Karpas-422 (cell line): ENCODE results near the gene ACSF3. TPM values are rescaled to one million over a fixed set of nuclear protein-coding genes. Genes with fewer than 3 reads are reported as not detected.

Experiments
- DNase-seq: peaks from one replicate; pipeline ENCODE4 v3.0.0-alpha.2; 2015
- H2AFZ ChIP-seq: fragments of 200-600 bp; sonication (generic); 2 replicates; pipeline ENCODE4 v1.6.1; 2014; ENCODE audit warnings: antibody characterized with exemption, low read length, mixed read lengths
- H3K27ac ChIP-seq: fragments of 200-600 bp; sonication (generic); 2 replicates; pipeline ENCODE4 v1.5.1; 2014; ENCODE audit warnings: mild to moderate bottlenecking, low read length, moderate library complexity
- H3K27me3 ChIP-seq: fragments of 200-600 bp; sonication (generic); 2 replicates; pipeline ENCODE4 v1.6.1; 2014; ENCODE audit warnings: low read length, mixed read lengths
- H3K36me3 ChIP-seq: fragments of 200-600 bp; sonication (generic); 2 replicates; pipeline ENCODE4 v1.6.1; 2014; ENCODE audit warnings: low read length, mixed read lengths; ENCODE audit not compliant: insufficient read depth
- H3K4me1 ChIP-seq: fragments of 200-600 bp; sonication (generic); 2 replicates; pipeline ENCODE4 v1.6.1; 2014; ENCODE audit warnings: mild to moderate bottlenecking, low read length, mixed read lengths
- H3K4me2 ChIP-seq: fragments of 200-600 bp; sonication (generic); 2 replicates; pipeline ENCODE4 v1.6.1; 2014; ENCODE audit warnings: low read length, low read depth, mild to moderate bottlenecking; ENCODE audit not compliant: poor library complexity, severe bottlenecking
- H3K4me3 ChIP-seq: fragments of 200-600 bp; sonication (generic); 2 replicates; pipeline ENCODE4 v1.5.1; 2014; ENCODE audit warnings: mild to moderate bottlenecking, antibody characterized with exemption, low read length, mixed read lengths
- H3K79me2 ChIP-seq: fragments of 200-600 bp; sonication (generic); 2 replicates; pipeline ENCODE4 v1.6.1; 2014; ENCODE audit warnings: mild to moderate bottlenecking, low read length, mixed read lengths
- H3K9ac ChIP-seq: fragments of 200-600 bp; sonication (generic); 2 replicates; pipeline ENCODE4 v1.6.0; 2014; ENCODE audit warnings: low read length
- H3K9me2 ChIP-seq: fragments of 200-600 bp; sonication (generic), shearing (Covaris generic); replicated peaks from 2 replicates; pipeline ENCODE4 v1.6.0; 2014; ENCODE audit warnings: mild to moderate bottlenecking, low read length, moderate library complexity; ENCODE audit not compliant: insufficient read depth
- H3K9me3 ChIP-seq: fragments of 300-700, 200-600 bp; sonication (generic); 2 replicates; pipeline ENCODE4 v1.6.1; 2014; ENCODE audit warnings: low read length, mixed read lengths
- H4K20me1 ChIP-seq: fragments of 200-600 bp; sonication (generic); 2 replicates; pipeline ENCODE4 v1.6.1; 2014; ENCODE audit warnings: mild to moderate bottlenecking, antibody characterized with exemption, low read length, low read depth; ENCODE audit not compliant: insufficient read depth
- total RNA-seq: library from RNA; depleted of rRNA; stranded (reverse); fragments of >200 nt; shearing (Covaris generic); gene quantifications from 2 replicates; pipeline ENCODE4 v1.2.3, GENCODE V29; 2014; ENCODE audit warnings: low replicate concordance

ACSF3 gene
- total RNA-seq, 1 experiment from 2014 or later: 30.4 TPM

DNA sequence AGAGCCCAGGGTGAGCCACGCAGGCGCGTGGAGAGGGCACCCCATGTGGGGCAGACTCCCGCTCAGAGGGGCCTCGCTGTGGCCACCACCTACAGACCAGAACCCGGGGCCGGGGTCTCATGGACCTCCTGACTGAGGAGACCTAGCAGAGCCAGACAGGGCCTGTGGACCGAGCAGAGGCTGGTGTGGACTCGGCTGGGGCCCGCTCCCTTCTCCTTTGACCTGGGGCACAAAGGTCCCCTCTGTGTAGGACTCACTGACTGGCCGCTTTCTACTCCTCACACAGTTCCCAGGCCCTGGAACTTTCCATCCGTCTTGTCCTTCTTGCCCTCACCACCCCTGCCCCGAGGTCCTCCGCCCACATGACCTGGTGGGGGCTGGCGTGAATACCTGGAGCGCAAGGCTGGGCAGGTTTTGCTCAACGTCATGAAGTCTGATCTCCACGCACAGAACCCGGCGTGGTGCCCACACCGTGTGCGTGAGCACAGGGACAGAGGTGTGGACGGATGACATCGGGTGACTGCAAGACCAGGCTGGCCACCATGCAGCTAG is 44.7 kb upstream of the ACSF3 start:
- no peaks in the 10 kb centered on the region for H3K9me3 ChIP-seq
- H3K79me2 ChIP-seq: no peaks in the 10 kb centered on the region
- no peak overlapping the region for H3K4me2 ChIP-seq
- no peak overlapping the region for H3K9ac ChIP-seq
- no peaks in the 10 kb centered on the region; the same call in 1 of the 2 replicates for H4K20me1 ChIP-seq
- no peaks in the 10 kb centered on the region for H3K27me3 ChIP-seq
- no peak for DNase-seq
- H3K36me3 ChIP-seq: no peaks in the 10 kb centered on the region
- H3K4me3 ChIP-seq: no peak overlapping the region
- H3K27ac ChIP-seq: no peak overlapping the region
- no peaks in the 10 kb centered on the region for H3K9me2 ChIP-seq
- no peaks in the 10 kb centered on the region for H3K4me1 ChIP-seq
- H2AFZ ChIP-seq: no peak overlapping the region

GRCh38 chr16:89049484-89050118 is 44.1 kb upstream of the ACSF3 start:
- H3K9ac ChIP-seq: no peak overlapping the region
- no peak overlapping the region for H2AFZ ChIP-seq
- H3K79me2 ChIP-seq: no peaks in the 10 kb centered on the region
- no peaks in the 10 kb centered on the region for H3K9me2 ChIP-seq
- no peak overlapping the region for H3K4me3 ChIP-seq
- no peaks in the 10 kb centered on the region for H3K4me1 ChIP-seq
- no peak for DNase-seq
- no peaks in the 10 kb centered on the region for H3K36me3 ChIP-seq
- H3K27me3 ChIP-seq: no peaks in the 10 kb centered on the region
- H3K4me2 ChIP-seq: no peak overlapping the region
- H4K20me1 ChIP-seq: no peaks in the 10 kb centered on the region; the same call in 1 of the 2 replicates
- no peaks in the 10 kb centered on the region for H3K9me3 ChIP-seq
- H3K27ac ChIP-seq: no peak overlapping the region

- H3K4me3 ChIP-seq: no peak overlapping the region
- no peaks in the 10 kb centered on the region for H3K79me2 ChIP-seq
- no peak for DNase-seq
- H2AFZ ChIP-seq: no peak overlapping the region
- H3K27ac ChIP-seq: no peak overlapping the region
- H3K4me1 ChIP-seq: no peaks in the 10 kb centered on the region
- no peaks in the 10 kb centered on the region for H3K36me3 ChIP-seq
- H3K9me3 ChIP-seq: no peaks in the 10 kb centered on the region
- no peak overlapping the region for H3K4me2 ChIP-seq
- H3K9me2 ChIP-seq: no peaks in the 10 kb centered on the region
- H3K9ac ChIP-seq: no peak overlapping the region
- H3K27me3 ChIP-seq: no peaks in the 10 kb centered on the region
- H4K20me1 ChIP-seq: peaks cover 2% of the 10 kb centered on the region; the same call in 1 of the 2 replicates
Observed at GRCh38 chr16:89050119-89050867, 43.4 kb upstream of the ACSF3 start.

GRCh38 chr16:89050868-89051311 is 42.8 kb upstream of the ACSF3 start:
- no peak overlapping the region for H3K9ac ChIP-seq
- H4K20me1 ChIP-seq: peaks cover 2% of the 10 kb centered on the region; the same call in 1 of the 2 replicates
- no peak overlapping the region for H3K27ac ChIP-seq
- H3K4me2 ChIP-seq: no peak overlapping the region
- DNase-seq: no peak
- no peak overlapping the region for H3K4me3 ChIP-seq
- no peaks in the 10 kb centered on the region for H3K79me2 ChIP-seq
- H3K4me1 ChIP-seq: no peaks in the 10 kb centered on the region
- H2AFZ ChIP-seq: no peak overlapping the region
- H3K36me3 ChIP-seq: no peaks in the 10 kb centered on the region
- H3K9me2 ChIP-seq: no peaks in the 10 kb centered on the region
- no peaks in the 10 kb centered on the region for H3K27me3 ChIP-seq
- no peaks in the 10 kb centered on the region for H3K9me3 ChIP-seq

- H3K4me3 ChIP-seq: no peak overlapping the region
- H3K36me3 ChIP-seq: no peaks in the 10 kb centered on the region
- no peaks in the 10 kb centered on the region for H3K4me1 ChIP-seq
- no peak overlapping the region for H3K27ac ChIP-seq
- no peaks in the 10 kb centered on the region for H3K9me3 ChIP-seq
- H3K9ac ChIP-seq: no peak overlapping the region
- no peaks in the 10 kb centered on the region for H3K9me2 ChIP-seq
- H3K4me2 ChIP-seq: no peak overlapping the region
- H3K79me2 ChIP-seq: no peaks in the 10 kb centered on the region
- peaks cover 2% of the 10 kb centered on the region; the same call in 1 of the 2 replicates for H4K20me1 ChIP-seq
- no peaks in the 10 kb centered on the region for H3K27me3 ChIP-seq
- DNase-seq: no peak
- H2AFZ ChIP-seq: no peak overlapping the region
Observed at GRCh38 chr16:89051521-89052166, 42.0 kb upstream of the ACSF3 start.

GRCh38 chr16:89052191-89052889 is 41.3 kb upstream of the ACSF3 start:
- H4K20me1 ChIP-seq: peaks cover 2% of the 10 kb centered on the region; the same call in 1 of the 2 replicates
- no peak overlapping the region for H3K4me2 ChIP-seq
- no peaks in the 10 kb centered on the region for H3K27me3 ChIP-seq
- no peaks in the 10 kb centered on the region for H3K9me2 ChIP-seq
- no peak for DNase-seq
- no peak overlapping the region for H3K9ac ChIP-seq
- H3K4me3 ChIP-seq: no peak overlapping the region
- H3K27ac ChIP-seq: no peak overlapping the region
- H2AFZ ChIP-seq: no peak overlapping the region
- no peaks in the 10 kb centered on the region for H3K9me3 ChIP-seq
- no peaks in the 10 kb centered on the region for H3K4me1 ChIP-seq
- no peaks in the 10 kb centered on the region for H3K36me3 ChIP-seq
- H3K79me2 ChIP-seq: no peaks in the 10 kb centered on the region

GRCh38 chr16:89052890-89053724 is 40.5 kb upstream of the ACSF3 start:
- Histone ChIP-seq H3K27ac (no peak overlapping the region), H3K9ac (no peak overlapping the region), H3K4me3 (no peak overlapping the region), H4K20me1 (peaks cover 2% of the 10 kb centered on the region; the same call in 1 of the 2 replicates), H3K9me2 (no peaks in the 10 kb centered on the region), H3K27me3 (no peaks in the 10 kb centered on the region), H3K9me3 (no peaks in the 10 kb centered on the region), H3K79me2 (no peaks in the 10 kb centered on the region), H3K36me3 (no peaks in the 10 kb centered on the region), H3K4me2 (no peak overlapping the region), H3K4me1 (no peaks in the 10 kb centered on the region), H2AFZ (no peak overlapping the region)
- no peak for DNase-seq
